ENCODE data around the gene APBB2.

Gene APBB2

GRCh38 chr4:40966091-40966490 is 248.3 kb downstream of the APBB2 start:
- TF ChIP-seq GATA2 (IDR thresholded peaks at IDR 0.05; ENCODE audit: low read depth, low read length) (no peak), GATA3 (IDR thresholded peaks at IDR 0.05; ENCODE audit: low read depth, low read length) (no peak)

- no peak for TF ChIP-seq GATA2 (IDR thresholded peaks at IDR 0.05; ENCODE audit: low read depth, low read length)
- no peak for TF ChIP-seq GATA3 (IDR thresholded peaks at IDR 0.05; ENCODE audit: low read depth, low read length)
Measured at GRCh38 chr4:40963897-40964478, 250.4 kb downstream of the APBB2 start.

- no peak for TF ChIP-seq GATA3 (IDR thresholded peaks at IDR 0.05; ENCODE audit: low read depth, low read length)
- no peak for TF ChIP-seq GATA2 (IDR thresholded peaks at IDR 0.05; ENCODE audit: low read depth, low read length)
Measured at GRCh38 chr4:40962551-40963180, 251.7 kb downstream of the APBB2 start.

- no peak for TF ChIP-seq GATA2 (IDR thresholded peaks at IDR 0.05; ENCODE audit: low read depth, low read length)
- no peak for TF ChIP-seq GATA3 (IDR thresholded peaks at IDR 0.05; ENCODE audit: low read depth, low read length)
Measured at GRCh38 chr4:40960941-40961340, 253.4 kb downstream of the APBB2 start.

- TF ChIP-seq GATA2 (IDR thresholded peaks at IDR 0.05; ENCODE audit: low read depth, low read length): no peak
- no peak for TF ChIP-seq GATA3 (IDR thresholded peaks at IDR 0.05; ENCODE audit: low read depth, low read length)
Measured at GRCh38 chr4:40957281-40957680, 257.1 kb downstream of the APBB2 start.

- TF ChIP-seq GATA2 (IDR thresholded peaks at IDR 0.05; ENCODE audit: low read depth, low read length) (no peak), GATA3 (IDR thresholded peaks at IDR 0.05; ENCODE audit: low read depth, low read length) (no peak)
Measured at GRCh38 chr4:40956721-40957255, 257.6 kb downstream of the APBB2 start.

GRCh38 chr4:40954088-40954668 is 260.2 kb downstream of the APBB2 start:
- TF ChIP-seq GATA3 (IDR thresholded peaks at IDR 0.05; ENCODE audit: low read depth, low read length) (no peak), GATA2 (IDR thresholded peaks at IDR 0.05; ENCODE audit: low read depth, low read length) (no peak)

GRCh38 chr4:40953283-40954087 is 260.9 kb downstream of the APBB2 start:
- no peak for TF ChIP-seq GATA3 (IDR thresholded peaks at IDR 0.05; ENCODE audit: low read depth, low read length)
- no peak for TF ChIP-seq GATA2 (IDR thresholded peaks at IDR 0.05; ENCODE audit: low read depth, low read length)

GRCh38 chr4:40952672-40953071 is 261.7 kb downstream of the APBB2 start:
- TF ChIP-seq GATA3 (IDR thresholded peaks at IDR 0.05; ENCODE audit: low read depth, low read length) (no peak), GATA2 (IDR thresholded peaks at IDR 0.05; ENCODE audit: low read depth, low read length) (no peak)

- TF ChIP-seq GATA3 (IDR thresholded peaks at IDR 0.05; ENCODE audit: low read depth, low read length): no peak
- no peak for TF ChIP-seq GATA2 (IDR thresholded peaks at IDR 0.05; ENCODE audit: low read depth, low read length)
Measured at GRCh38 chr4:40952217-40952616, 262.1 kb downstream of the APBB2 start.

GRCh38 chr4:40951026-40951425 is 263.3 kb downstream of the APBB2 start:
- TF ChIP-seq GATA2 (IDR thresholded peaks at IDR 0.05; ENCODE audit: low read depth, low read length) (no peak), GATA3 (IDR thresholded peaks at IDR 0.05; ENCODE audit: low read depth, low read length) (no peak)

GRCh38 chr4:40949358-40950100 is 264.8 kb downstream of the APBB2 start:
- no peak for TF ChIP-seq GATA2 (IDR thresholded peaks at IDR 0.05; ENCODE audit: low read depth, low read length)
- no peak for TF ChIP-seq GATA3 (IDR thresholded peaks at IDR 0.05; ENCODE audit: low read depth, low read length)

GRCh38 chr4:40948014-40948413 is 266.3 kb downstream of the APBB2 start:
- TF ChIP-seq GATA3 (IDR thresholded peaks at IDR 0.05; ENCODE audit: low read depth, low read length) (no peak), GATA2 (IDR thresholded peaks at IDR 0.05; ENCODE audit: low read depth, low read length) (no peak)
